GM20000 (cell line): ENCODE measurements around the gene CLHC1.

Experiments used
- DNase-seq: peaks from one replicate; pipeline ENCODE4 v3.0.0; 2012; ENCODE audit warnings: low spot score
- TF ChIP-seq, protein P1 (sequence below): IDR thresholded peaks from 2 replicates; pipeline ENCODE4 v1.5.1; 2012; ENCODE audit warnings: mild to moderate bottlenecking, control low read depth; ENCODE audit errors: extremely low read depth, missing control alignments

CLHC1 gene

DNA sequence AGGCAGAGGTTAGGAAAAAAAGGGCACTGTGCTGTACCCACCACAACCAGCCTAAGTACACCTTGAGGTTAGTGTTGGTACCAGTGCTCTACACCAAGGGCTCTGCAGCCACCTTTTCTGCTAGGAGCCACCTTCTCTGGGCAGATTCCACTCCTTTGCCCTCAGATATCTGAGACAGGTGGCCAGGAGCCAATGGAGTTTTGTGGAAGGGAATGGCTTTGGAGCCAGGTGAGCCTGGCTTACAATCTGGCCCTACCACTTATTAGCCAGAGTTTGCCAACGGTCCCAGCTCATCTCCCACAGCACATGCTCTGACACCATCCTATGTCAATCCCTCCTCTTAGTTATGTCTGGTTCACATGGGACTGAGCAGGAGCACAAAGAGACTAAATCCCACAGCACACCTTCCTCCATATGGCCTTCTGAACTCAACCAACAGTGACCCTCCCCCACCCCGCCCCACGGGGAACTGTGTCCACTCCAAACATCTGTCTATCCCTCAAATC is 77.5 kb downstream of the CLHC1 start:
- no peak for DNase-seq
- TF ChIP-seq, protein P1, sequence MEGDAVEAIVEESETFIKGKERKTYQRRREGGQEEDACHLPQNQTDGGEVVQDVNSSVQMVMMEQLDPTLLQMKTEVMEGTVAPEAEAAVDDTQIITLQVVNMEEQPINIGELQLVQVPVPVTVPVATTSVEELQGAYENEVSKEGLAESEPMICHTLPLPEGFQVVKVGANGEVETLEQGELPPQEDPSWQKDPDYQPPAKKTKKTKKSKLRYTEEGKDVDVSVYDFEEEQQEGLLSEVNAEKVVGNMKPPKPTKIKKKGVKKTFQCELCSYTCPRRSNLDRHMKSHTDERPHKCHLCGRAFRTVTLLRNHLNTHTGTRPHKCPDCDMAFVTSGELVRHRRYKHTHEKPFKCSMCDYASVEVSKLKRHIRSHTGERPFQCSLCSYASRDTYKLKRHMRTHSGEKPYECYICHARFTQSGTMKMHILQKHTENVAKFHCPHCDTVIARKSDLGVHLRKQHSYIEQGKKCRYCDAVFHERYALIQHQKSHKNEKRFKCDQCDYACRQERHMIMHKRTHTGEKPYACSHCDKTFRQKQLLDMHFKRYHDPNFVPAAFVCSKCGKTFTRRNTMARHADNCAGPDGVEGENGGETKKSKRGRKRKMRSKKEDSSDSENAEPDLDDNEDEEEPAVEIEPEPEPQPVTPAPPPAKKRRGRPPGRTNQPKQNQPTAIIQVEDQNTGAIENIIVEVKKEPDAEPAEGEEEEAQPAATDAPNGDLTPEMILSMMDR, result no peak

GRCh38 chr2:55153584-55154299 is 78.4 kb downstream of the CLHC1 start:
- DNase-seq, result no peak
- TF ChIP-seq, protein P1, result no peak

DNA sequence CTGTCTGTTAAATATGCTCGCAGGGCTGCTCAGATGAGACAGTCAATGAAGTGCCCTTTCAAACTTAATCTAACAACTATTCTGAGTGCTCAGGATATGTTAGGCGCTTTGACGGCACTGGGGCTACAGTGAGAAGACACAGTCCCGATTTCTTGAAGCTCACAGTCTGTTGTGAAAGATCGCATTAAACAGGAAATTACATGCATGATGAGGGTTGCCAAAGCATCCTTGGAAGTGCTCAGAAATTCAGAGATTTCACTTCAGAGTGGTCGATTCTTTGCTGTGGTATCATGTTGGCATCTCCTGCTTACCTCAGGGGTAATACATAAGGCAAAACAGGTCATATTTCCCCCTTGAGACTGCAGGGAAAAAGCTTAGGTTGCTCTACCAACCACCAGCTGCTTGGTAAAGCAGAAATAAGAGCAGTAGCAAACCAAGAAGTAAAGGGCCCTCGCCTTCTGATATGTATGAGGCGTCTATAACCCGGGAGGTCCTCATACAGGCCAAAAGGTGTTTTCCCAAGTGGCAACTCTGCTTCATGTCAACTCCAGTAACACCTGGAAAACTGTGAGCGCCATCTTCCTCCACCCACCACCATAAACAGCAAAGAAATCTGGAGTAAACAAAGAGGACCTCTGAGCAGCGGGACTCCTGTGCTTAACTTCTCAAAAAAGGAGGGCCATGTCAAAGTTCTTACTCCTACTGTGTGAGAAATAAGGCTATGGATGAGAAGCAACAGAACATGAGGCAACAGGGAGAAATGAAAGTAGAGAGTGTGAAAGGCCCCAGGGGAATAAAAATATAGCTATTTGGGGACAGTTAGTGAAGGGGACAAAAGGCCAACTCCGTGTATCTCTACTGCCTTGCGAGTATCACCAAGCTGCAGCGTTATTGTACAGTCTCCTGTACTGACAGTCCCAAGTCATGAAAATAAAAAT is 79.3 kb downstream of the CLHC1 start:
- TF ChIP-seq, protein P1, result no peak
- DNase-seq, result no peak

DNA sequence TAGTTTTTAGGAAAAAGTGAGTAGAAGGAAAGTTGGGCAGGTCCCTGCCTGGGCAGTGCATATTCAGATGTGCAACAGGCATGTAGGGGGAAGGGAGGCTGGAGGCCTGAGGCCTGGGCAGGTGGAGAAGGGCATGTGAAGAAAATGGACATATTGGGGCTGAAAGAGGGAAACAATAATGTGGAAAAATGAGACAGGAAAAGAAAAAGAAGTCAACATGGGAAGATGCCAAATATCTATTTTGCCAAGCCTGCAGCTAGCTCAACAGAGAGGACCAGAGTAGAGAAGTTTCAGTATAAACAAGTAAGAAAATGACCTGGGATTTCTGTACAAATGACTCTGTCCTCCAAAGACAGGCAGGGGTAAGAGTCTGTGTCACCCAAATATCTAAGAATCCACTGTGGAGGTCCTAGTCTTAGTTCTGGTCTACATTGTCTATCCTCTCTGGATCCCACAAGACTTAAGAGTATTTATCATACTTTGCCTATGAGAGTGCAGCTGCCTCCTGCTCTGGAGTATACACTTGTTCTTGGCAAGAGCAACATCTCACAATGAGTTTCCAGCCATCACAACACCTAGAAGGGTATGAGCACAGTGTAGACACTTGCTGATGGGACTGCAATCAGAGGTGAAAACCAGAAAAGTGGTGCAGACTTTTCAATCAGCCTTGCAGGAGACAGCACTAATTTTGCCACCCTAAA is 80.2 kb downstream of the CLHC1 start:
- TF ChIP-seq, protein P1, result no peak
- no peak for DNase-seq

DNA sequence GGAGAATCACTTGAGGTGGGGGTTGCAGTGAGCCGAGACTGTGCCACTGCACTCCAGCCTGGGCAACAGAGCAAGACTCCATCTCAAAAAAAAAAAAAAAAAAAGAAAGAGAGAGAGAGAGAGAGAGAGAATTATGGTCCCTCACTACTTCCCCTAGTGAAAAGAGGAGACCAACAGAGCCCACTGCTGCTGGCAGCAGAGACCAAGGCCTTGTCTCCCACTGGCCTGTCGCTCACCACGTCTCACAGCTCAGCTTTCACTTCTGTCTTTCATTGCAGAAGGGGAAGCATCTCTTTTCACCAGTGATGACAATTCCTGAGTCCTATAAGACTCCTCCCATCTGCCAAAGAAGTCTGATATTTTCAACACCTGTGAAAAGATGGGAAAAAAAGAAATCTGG is 81.3 kb downstream of the CLHC1 start:
- peak; percentile 50 for DNase-seq
- TF ChIP-seq, protein P1, result no peak

GRCh38 chr2:55148269-55148668 is 83.8 kb downstream of the CLHC1 start:
- TF ChIP-seq, protein P1, result no peak

GRCh38 chr2:55147531-55147930 is 84.6 kb downstream of the CLHC1 start:
- TF ChIP-seq, protein P1, result no peak
- no peak for DNase-seq

More at GRCh38 chr2:55148269-55148668, 83.8 kb downstream of the CLHC1 start:
- DNase-seq, result no peak
